Measurements from ENCODE around the gene OSBPL2.

The OSBPL2 gene

DNA sequence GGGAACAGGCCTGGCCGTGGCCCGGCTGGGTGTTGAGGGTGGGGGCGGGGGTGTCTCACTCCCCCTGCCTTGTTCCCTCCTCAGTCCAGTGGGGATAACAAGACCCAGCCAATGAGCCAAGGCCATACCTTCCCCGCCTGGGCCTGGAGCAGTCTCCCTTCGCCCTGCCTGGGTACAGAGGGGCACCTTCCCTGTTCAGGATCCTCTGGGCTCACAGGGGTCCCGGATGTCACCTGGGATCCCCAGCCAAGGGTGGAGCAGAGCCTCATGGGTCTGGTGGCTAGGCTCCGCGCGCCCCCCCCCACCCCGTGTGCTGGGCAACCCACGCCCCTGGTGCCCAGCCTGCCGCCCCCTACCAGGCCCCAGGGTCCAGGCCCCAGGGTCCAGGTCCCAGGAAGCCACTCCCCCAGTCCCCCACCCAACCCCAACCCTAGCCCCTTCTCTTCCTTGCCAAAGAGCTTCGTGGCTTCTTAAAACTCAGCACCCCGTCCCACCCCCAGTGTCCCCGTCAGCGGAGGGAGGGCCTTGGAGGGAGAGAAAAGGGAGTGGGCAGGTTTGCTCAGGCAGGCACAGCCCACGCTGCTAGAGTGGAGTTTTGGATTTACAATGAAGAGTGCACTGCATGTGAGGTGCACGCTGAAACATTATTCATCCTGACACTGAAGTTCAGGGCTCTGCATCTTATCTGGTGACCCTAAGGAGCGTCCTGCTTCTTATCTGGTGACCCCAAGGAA lies 30.1 kb upstream of the OSBPL2 start:
- DNase-seq, result no peak

DNA sequence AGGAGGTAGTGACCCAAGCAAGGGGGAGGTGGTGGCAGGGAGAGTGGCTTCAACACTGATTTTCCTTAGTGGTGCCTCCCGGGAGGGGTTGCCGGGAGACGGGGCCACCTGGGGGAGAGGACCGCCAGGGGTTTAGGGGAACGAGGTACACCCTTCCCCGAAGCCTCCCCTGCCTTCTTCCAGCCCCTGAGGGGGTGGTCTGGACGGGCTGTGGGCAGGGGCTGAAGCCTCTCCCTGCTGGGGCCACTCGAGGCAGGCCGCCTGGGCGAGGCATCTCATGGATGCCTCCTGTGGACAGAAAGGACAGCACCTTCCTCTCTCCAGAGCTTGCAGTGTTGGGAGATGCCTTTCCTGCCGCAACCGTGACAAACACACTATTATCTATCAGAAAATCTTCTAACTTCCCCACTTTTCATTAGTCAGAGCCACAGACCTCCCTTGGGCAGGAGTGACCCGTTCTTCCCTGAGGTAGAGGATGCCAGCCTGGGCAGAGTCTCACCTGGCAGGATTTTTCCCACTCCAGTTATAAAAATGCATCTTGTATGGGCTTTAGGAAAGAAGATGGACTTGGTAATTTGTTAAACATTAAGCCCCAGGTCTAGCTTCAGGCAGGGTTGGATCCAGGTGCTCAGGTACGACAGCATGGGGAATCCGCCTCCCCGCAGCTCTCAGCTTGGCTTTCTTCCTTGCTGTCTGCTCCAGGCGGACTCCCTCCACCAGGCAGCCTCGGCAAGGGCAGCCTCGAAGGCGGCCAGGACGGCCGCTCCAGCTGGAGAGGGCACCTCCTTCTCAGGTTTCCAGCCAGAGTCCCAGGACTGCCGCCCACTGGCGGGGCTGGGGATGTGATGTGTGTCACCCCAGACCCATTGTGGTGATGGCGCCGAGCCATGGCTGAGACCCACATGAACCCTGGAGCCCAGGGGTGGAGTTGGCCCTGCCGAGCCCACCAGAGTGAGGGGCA lies 29.2 kb upstream of the OSBPL2 start:
- DNase-seq, result no peak

- no peak for DNase-seq
These were observed 28.3 kb upstream of the OSBPL2 start for GRCh38 chr20:62209850-62210495.

- DNase-seq, result peak; percentile 92
These were observed 27.8 kb upstream of the OSBPL2 start for GRCh38 chr20:62210496-62210855.

DNA sequence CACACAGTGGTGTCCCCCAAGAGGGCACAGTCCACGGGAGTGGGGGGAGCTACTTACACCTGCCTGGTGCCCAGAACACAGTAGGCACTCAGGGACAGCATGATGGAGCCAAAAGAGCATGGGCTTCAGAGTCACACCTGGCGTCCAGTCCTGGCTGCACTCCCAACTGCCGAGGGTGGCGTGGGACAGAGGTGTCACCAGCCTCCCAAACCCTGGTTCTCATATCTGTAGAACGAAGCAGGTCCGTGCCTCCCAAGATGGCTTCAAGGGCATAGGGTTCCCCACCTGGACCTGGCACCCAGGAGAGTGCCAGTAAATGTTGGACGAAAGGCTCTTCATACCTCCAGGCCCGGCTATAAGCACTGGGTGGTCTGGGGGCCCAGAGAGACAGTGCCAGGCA lies 27.1 kb upstream of the OSBPL2 start:
- no peak for DNase-seq

DNA sequence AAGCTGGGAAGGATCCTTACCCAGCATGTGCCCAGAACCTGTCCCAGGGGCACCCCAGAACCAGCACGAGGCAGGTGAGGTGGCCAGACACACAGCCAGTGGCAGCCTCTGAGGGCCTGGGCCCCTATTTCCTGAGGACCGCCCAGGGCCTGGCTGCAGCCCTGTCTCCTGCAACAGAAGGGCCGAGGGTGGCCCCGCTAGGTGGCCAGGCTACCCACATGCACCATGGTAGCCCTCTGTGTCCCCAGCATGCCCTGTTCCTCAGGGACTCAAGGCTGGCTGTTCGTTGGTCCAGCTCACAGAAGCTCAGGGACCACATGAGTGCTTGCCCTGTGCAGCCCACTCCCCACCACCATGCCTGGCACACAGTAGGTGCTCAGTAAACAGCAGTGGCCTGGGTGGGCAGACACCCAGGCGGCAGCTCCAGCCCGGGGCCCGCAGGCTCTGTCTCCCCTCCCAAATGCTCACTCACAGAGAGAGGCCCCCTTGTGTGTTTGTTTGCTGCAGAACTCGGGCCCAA lies 26.5 kb upstream of the OSBPL2 start:
- DNase-seq, result no peak

GRCh38 chr20:62212299-62212698 lies 26.0 kb upstream of the OSBPL2 start:
- DNase-seq, result peak; percentile 36

- no peak for DNase-seq
These were observed 24.3 kb upstream of the OSBPL2 start for GRCh38 chr20:62214067-62214466.

- DNase-seq, result peak; percentile 11
These were observed 23.0 kb upstream of the OSBPL2 start for GRCh38 chr20:62215020-62215990.

DNA sequence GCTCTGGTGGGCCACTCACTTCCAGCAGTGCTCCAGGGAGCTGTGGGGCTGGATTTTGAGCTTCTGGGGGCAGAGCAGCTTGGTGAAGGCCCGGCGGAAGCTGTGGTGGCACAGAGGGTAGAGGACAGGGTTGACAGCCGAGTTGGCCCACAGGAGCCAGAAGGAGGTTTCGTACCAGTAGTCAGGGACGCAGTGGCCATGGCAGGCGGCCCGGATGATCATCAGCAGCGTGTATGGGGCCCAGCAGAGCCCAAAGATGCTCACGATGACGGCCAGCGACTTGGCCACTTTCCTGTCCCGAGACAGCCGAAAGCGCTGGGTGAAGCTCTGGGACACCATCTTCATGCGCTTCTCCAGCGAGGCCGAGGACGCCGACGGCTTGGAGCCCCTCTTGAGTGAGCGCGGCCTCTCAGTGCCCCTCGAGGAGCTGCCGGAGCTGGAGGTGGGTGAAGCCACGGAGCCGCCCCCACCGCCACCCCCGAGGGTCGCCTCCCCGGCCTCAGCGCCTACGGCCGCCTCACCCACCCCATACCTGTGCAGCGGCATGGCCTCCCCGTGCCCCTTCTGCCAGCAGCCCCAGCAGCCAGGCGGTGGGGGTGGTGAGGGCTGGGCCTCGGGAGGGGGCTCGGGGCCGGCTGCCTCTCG lies 22.2 kb upstream of the OSBPL2 start:
- no peak for DNase-seq

DNA sequence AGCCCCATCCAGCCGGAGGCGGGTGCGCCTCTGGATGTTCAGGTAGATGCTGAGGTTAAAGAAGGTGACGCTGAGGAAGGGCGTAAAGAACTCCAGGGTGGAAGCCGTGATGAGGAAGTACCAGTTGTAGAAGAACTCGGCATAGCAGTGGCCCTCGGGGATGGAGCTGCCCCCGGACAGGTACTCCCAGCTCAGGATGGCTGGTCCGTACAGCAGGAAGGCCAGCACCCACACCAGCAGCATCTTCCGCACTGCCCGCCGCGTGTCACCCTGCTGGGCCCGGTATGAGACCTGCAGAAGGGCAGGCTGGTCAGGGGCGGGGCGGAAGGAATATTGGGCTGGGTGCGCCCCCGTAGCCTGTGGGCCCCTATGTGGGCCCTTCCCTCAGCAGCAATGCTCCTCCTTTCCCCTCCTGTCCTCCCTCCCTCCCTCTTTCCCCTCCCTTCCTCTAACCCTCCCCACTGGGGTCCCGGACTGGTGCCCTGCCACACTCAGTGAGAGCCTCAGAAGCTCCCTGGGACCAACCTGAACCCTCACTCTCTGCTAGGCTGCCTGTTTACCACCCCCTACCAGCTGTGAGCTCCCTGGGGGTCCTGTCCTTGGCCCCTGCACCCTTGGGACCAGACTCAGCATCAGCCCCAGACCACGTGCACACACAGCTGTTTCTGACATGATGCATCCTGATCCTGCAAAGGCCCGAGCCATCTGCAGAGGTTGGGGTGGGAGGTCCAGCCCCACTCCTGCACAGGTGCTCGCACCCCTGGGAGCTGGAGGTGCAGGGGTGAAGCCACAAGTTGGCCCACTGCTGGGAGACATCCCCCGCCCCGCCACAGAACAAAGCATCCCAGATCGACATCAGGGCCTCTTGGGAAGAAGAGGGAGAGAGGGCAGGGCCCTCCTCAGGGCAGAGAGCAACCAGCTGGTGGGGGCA lies 21.4 kb upstream of the OSBPL2 start:
- DNase-seq, result no peak

GRCh38 chr20:62217913-62218773 lies 20.2 kb upstream of the OSBPL2 start:
- DNase-seq, result no peak

DNA sequence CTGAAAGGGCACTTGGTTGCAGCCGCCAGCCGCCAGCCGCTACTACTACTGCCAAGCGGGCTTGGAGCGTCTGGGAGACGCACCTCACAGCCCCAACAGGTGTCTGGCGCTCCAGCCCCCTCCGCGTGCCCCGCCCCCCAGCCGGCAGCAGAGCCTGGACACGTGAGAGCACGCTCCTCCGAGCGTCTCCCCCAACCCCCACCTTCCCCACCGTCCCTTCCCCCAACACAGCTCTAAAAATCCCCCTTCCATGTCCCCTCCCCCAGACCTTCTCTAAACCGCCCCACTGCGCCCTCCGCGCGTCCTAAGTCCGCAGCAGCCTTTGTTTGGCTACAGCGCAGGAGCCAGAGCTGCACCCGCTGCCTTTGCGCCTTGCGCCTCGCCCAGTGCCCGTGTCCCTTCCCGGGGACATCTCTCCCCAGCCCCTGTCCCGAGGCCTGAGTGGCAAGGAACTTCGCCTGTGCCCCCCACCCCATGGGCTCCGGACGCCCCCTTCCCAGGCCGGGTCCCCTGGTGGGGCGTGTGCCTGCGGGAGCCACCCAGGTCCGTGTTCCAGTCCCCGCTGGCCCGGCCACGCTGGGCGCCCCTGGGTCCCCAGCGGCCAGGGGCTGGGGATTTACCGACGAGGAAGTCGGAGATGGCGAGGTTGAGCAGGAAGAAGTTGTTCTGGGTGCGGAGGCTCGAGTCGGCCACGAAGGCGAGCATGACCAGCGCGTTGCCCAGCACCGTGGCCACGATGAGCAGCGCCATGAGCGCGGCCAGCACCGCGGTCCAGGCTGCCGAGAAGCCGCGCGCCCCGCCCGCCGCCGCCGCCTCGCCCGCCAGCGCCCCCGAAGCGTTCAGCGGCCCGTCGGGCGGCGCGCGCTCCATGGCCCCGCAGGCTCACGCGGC lies 19.0 kb upstream of the OSBPL2 start:
- peak; percentile 79 for DNase-seq

- peak; percentile 69 for DNase-seq
These were observed 18.2 kb upstream of the OSBPL2 start, which contains the start of gene HRH3 for GRCh38 chr20:62219992-62220665. Gene HRH3, minus strand, starts transcription at chr20:62220278. Its CDS starts 308 bp downstream, at chr20:62219970.

- DNase-seq, result peak; percentile 36
These were observed 17.4 kb upstream of the OSBPL2 start for GRCh38 chr20:62220666-62221568.

- DNase-seq, result no peak
These were observed 16.0 kb upstream of the OSBPL2 start for GRCh38 chr20:62222266-62222850.

Data from NCI-H69 (cell line).